Measurements from ENCODE around the gene LAYN.

DNA sequence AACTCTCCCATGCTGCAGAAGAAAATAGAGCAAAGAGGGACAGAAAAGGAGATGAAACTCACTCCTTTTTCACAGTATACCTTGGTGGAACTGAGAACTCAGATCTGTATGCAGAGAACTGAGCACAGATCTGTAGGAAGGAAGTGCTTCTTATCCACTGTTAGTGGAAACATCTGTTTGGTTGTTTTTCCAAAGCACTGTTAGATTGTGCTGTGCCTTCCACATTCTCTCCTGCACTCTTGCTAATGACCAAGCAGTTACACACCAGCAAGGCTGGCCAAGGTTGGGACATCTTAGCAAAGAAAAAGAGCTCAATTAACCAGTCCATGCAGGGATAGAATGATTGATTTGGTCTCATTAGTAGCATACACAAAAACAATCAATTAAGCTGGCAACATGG is 41.6 kb downstream of the LAYN start:
- no peak for TF ChIP-seq CTCF (IDR thresholded peaks at IDR 0.05)
- TF ChIP-seq POLR2A (IDR thresholded peaks at IDR 0.05): no peak
